ENCODE results near the gene CDC23.

GRCh38 chr5:138257583-138257982, 44.5 kb upstream of the CDC23 start:
- no peak for TF ChIP-seq SMC3 (IDR thresholded peaks at IDR 0.05; ENCODE audit: borderline replicate concordance, low read length)
- no peak for TF ChIP-seq SREBF2 (IDR thresholded peaks at IDR 0.05; ENCODE audit: low read length)
- TF ChIP-seq IKZF1 (conservative IDR thresholded peaks at IDR 0.05): no peak
- TF ChIP-seq, protein P1, sequence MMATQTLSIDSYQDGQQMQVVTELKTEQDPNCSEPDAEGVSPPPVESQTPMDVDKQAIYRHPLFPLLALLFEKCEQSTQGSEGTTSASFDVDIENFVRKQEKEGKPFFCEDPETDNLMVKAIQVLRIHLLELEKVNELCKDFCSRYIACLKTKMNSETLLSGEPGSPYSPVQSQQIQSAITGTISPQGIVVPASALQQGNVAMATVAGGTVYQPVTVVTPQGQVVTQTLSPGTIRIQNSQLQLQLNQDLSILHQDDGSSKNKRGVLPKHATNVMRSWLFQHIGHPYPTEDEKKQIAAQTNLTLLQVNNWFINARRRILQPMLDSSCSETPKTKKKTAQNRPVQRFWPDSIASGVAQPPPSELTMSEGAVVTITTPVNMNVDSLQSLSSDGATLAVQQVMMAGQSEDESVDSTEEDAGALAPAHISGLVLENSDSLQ (IDR thresholded peaks at IDR 0.05): no peak
- TF ChIP-seq ZNF217 (IDR thresholded peaks at IDR 0.05): no peak
- no peak for TF ChIP-seq TAF1 (IDR thresholded peaks at IDR 0.05; ENCODE audit: borderline replicate concordance, low read depth, low read length)
- TF ChIP-seq SRF (IDR thresholded peaks at IDR 0.05; ENCODE audit: low read depth in 2 of 2, low read length in 2 of 2): no peak
- no peak for TF ChIP-seq EGR1 (IDR thresholded peaks at IDR 0.05; ENCODE audit: borderline replicate concordance in 1 of 2, low read depth in 2 of 2, low read length in 2 of 2)
- TF ChIP-seq IRF3 (IDR thresholded peaks at IDR 0.05): no peak
